IMR-90 (cell line): ENCODE measurements around the gene COX19. TPM values are rescaled to one million over a fixed set of nuclear protein-coding genes. Genes with fewer than 3 reads are reported as not detected.

Experiments used
- ATAC-seq: fragments of 200-7000 bp; cut with Tn5 transposase; 2 replicates; pipeline ENCODE4 v1.9.1; 2020; ENCODE audit warnings: low read depth, mild to moderate bottlenecking, moderate library complexity
- BruUV-seq: library from RNA; stranded (reverse); fragments of 400-500 nt; replicated peaks from 2 replicates; lab custom pipeline; 2021; lab: Mats Ljungman, UMichigan
- CTCF ChIA-PET: fragments of 300-600 bp; formaldehyde crosslinking; extraction: SDS; loops from one replicate; lab custom pipeline; 2021; ENCODE audit warnings: antibody characterized with exemption; lab: Yijun Ruan, JAX
- POLR2A ChIA-PET: fragments of 300-600 bp; sonication (Branson Sonifier 250); formaldehyde crosslinking; loops from one replicate; lab custom pipeline; 2022; ENCODE audit warnings: antibody characterized with exemption; ENCODE audit not compliant: unreplicated experiment; lab: Charles Lee
- DNase-seq: peaks from one replicate; pipeline ENCODE4 v3.0.0; 2013
- H2AFZ ChIP-seq: replicated peaks from 2 replicates; pipeline ENCODE3; 2013; ENCODE audit warnings: low read length, mild to moderate bottlenecking; ENCODE audit not compliant: poor library complexity
- H2AK5ac ChIP-seq: 2 replicates; pipeline ENCODE4 v1.6.1; 2013; ENCODE audit warnings: low read depth, low read length, inconsistent platforms
- H2AK9ac ChIP-seq: replicated peaks from 2 replicates; pipeline ENCODE3; 2013; ENCODE audit warnings: mild to moderate bottlenecking, low read depth, low read length, moderate library complexity; ENCODE audit not compliant: poor library complexity
- H2BK120ac ChIP-seq: 2 replicates; pipeline ENCODE4 v1.6.1; 2013; ENCODE audit warnings: low read depth, low read length, inconsistent platforms
- H2BK15ac ChIP-seq: 3 replicates; pipeline ENCODE4 v1.6.1; 2013; ENCODE audit warnings: low read depth, low read length, inconsistent platforms
- H2BK20ac ChIP-seq: 2 replicates; pipeline ENCODE4 v1.6.1; 2013; ENCODE audit warnings: low read depth, mild to moderate bottlenecking, inconsistent platforms, low read length, moderate library complexity
- H2BK5ac ChIP-seq: 2 replicates; pipeline ENCODE4 v1.6.1; 2013; ENCODE audit warnings: mild to moderate bottlenecking, low read depth, low read length, inconsistent platforms; ENCODE audit not compliant: poor library complexity, severe bottlenecking
- H3K14ac ChIP-seq: replicated peaks from 2 replicates; pipeline ENCODE4 v1.6.1; 2013; ENCODE audit warnings: low read depth, low read length, inconsistent platforms
- H3K18ac ChIP-seq: 2 replicates; pipeline ENCODE4 v1.6.1; 2013; ENCODE audit warnings: low read depth, low read length, control low read depth
- H3K23ac ChIP-seq: 2 replicates; pipeline ENCODE4 v1.6.1; 2013; ENCODE audit warnings: low read depth, low read length, inconsistent platforms
- H3K27ac ChIP-seq: 2 replicates; pipeline ENCODE4 v1.5.1; 2013; ENCODE audit warnings: mild to moderate bottlenecking, control low read depth, low read length; ENCODE audit not compliant: insufficient read depth
- H3K27me3 ChIP-seq: 2 replicates; pipeline ENCODE4 v1.6.1; 2013; ENCODE audit warnings: low read length; ENCODE audit not compliant: control insufficient read depth, insufficient read depth
- H3K36me3 ChIP-seq: 2 replicates; pipeline ENCODE4 v1.6.1; 2013; ENCODE audit warnings: low read length, mixed read lengths; ENCODE audit not compliant: control insufficient read depth, insufficient read depth
- H3K4ac ChIP-seq: 2 replicates; pipeline ENCODE4 v1.6.1; 2013; ENCODE audit warnings: low read depth, low read length, inconsistent platforms
- H3K4me1 ChIP-seq: 2 replicates; pipeline ENCODE4 v1.6.1; 2013; ENCODE audit warnings: low read length, mixed read lengths; ENCODE audit not compliant: control insufficient read depth, insufficient read depth
- H3K4me2 ChIP-seq: 2 replicates; pipeline ENCODE4 v1.6.1; 2013; ENCODE audit warnings: low read depth, mild to moderate bottlenecking, control low read depth, low read length, moderate library complexity
- H3K4me3 ChIP-seq: 2 replicates; pipeline ENCODE4 v1.5.1; 2013; ENCODE audit warnings: low read depth, mild to moderate bottlenecking, control low read depth, low read length, moderate library complexity; ENCODE audit not compliant: insufficient read depth
- H3K56ac ChIP-seq: 2 replicates; pipeline ENCODE4 v1.6.1; 2013; ENCODE audit warnings: low read length, inconsistent platforms; ENCODE audit not compliant: insufficient read depth; ENCODE audit errors: extremely low read depth
- H3K79me1 ChIP-seq, 2 experiments: 2 replicates each; pipeline ENCODE4 v1.6.1; 2013; ENCODE audit warnings: low read length in 2 of 2, inconsistent platforms in 1 of 2, low read depth in 1 of 2
- H3K9ac ChIP-seq: 2 replicates; pipeline ENCODE4 v1.6.1; 2013; ENCODE audit warnings: low read depth, low read length, control low read depth
- H3K9me1 ChIP-seq: 2 replicates; pipeline ENCODE4 v1.6.1; 2013; ENCODE audit warnings: low read length, inconsistent platforms; ENCODE audit not compliant: insufficient read depth
- H3K9me3 ChIP-seq: 2 replicates; pipeline ENCODE4 v1.6.1; 2013; ENCODE audit warnings: low read length; ENCODE audit not compliant: control insufficient read depth, insufficient read depth
- H4K20me1 ChIP-seq: 2 replicates; pipeline ENCODE4 v1.6.1; 2013; ENCODE audit warnings: low read length, inconsistent platforms; ENCODE audit not compliant: insufficient read depth
- H4K5ac ChIP-seq: 2 replicates; pipeline ENCODE4 v1.6.1; 2013; ENCODE audit warnings: mild to moderate bottlenecking, low read depth, low read length, control low read depth
- H4K8ac ChIP-seq, 2 experiments: 2 replicates each; pipeline ENCODE4 v1.6.1; 2013; ENCODE audit warnings: low read depth in 2 of 2, low read length in 2 of 2, control low read depth in 1 of 2, inconsistent platforms in 1 of 2
- H4K91ac ChIP-seq: 2 replicates; pipeline ENCODE4 v1.6.1; 2013; ENCODE audit warnings: low read depth, low read length, inconsistent platforms; ENCODE audit not compliant: insufficient read depth
- BHLHE40 ChIP-seq: fragments of 150-350 bp; IDR thresholded peaks from 2 replicates; pipeline ENCODE4 v1.6.1; 2016; ENCODE audit warnings: mild to moderate bottlenecking, low read depth, low read length
- FOS ChIP-seq: fragments of 150-350 bp; IDR thresholded peaks from 2 replicates; pipeline ENCODE4 v1.6.1; 2016; ENCODE audit warnings: low read depth, low read length
- MAZ ChIP-seq: IDR thresholded peaks from 2 replicates; pipeline ENCODE4 v1.6.1; 2012; ENCODE audit warnings: low read depth, mild to moderate bottlenecking, low read length, improper control_type of control experiment, moderate library complexity, borderline replicate concordance
- POLR2A ChIP-seq: IDR thresholded peaks from 2 replicates; pipeline ENCODE4 v1.6.1; 2012; ENCODE audit warnings: mild to moderate bottlenecking, low read depth, low read length
- RAD21 ChIP-seq: IDR thresholded peaks from 2 replicates; pipeline ENCODE4 v1.6.1; 2012; ENCODE audit warnings: low read length, improper control_type of control experiment
- WGBS, 2 experiments: methylation state at CpG; one replicate each; pipeline versions ENCODE4 v1.1.5 to v1.1.7; 2013; ENCODE audit warnings: missing lambda C conversion rate in 2 of 2; ENCODE audit not compliant: insufficient read length in 1 of 2; ENCODE audit errors: extremely low coverage in 2 of 2; 5-methylcytosine and 5-hydroxymethylcytosine counted together
- dilution Hi-C: fragments of 300-500 bp; cut with HindIII; formaldehyde crosslinking; loops from one replicate; pipeline ENCODE4 v1.14.3; 2018; ENCODE audit warnings: low sequenced_read_pairs; ENCODE audit not compliant: unreplicated experiment
- in situ Hi-C: fragments of 300-500 bp; cut with MboI; formaldehyde crosslinking; loops from 3 replicates; pipeline ENCODE4 v1.14.3; 2019; ENCODE audit warnings: low sequenced_read_pairs, inconsistent platforms, mixed read lengths
- intact Hi-C: fragments of 100-400 bp; cut with micrococcal nuclease; formaldehyde crosslinking; loops from 2 replicates; pipeline ENCODE4 v1.10.0; 2022
- polyA plus RNA-seq, 3 experiments: library from polyadenylated mRNA; depleted of rRNA; stranded (reverse); fragments of >200 nt; gene quantifications; 2 replicates each; pipeline ENCODE4 v1.2.3, GENCODE V29; 2012; ENCODE audit warnings: low replicate concordance in 1 of 3
- total RNA-seq: library from RNA; depleted of rRNA; stranded (reverse); fragments of >200 nt; gene quantifications from 2 replicates; pipeline ENCODE4 v1.2.3, GENCODE V29; 2012
- TF ChIP-seq, protein P1 (sequence below): fragments of 150-350 bp; IDR thresholded peaks from 2 replicates; pipeline ENCODE4 v1.6.1; 2016; ENCODE audit warnings: low read depth, mild to moderate bottlenecking, low read length, moderate library complexity, borderline replicate concordance
- TF ChIP-seq, protein P2 (sequence below): fragments of 150-350 bp; IDR thresholded peaks from 2 replicates; pipeline ENCODE4 v1.6.1; 2017; ENCODE audit warnings: mild to moderate bottlenecking, antibody characterized with exemption, low read length, low read depth
- TF ChIP-seq, protein P3 (sequence below): conservative IDR thresholded peaks from 2 replicates; pipeline ENCODE4 v1.5.1; 2012; ENCODE audit warnings: mild to moderate bottlenecking, low read depth, low read length, improper control_type of control experiment

The COX19 gene
- total and polyA plus RNA-seq, 2 of the 4 experiments (the other 2 are of a cell fraction): 3.9 to 7.3 TPM

DNA sequence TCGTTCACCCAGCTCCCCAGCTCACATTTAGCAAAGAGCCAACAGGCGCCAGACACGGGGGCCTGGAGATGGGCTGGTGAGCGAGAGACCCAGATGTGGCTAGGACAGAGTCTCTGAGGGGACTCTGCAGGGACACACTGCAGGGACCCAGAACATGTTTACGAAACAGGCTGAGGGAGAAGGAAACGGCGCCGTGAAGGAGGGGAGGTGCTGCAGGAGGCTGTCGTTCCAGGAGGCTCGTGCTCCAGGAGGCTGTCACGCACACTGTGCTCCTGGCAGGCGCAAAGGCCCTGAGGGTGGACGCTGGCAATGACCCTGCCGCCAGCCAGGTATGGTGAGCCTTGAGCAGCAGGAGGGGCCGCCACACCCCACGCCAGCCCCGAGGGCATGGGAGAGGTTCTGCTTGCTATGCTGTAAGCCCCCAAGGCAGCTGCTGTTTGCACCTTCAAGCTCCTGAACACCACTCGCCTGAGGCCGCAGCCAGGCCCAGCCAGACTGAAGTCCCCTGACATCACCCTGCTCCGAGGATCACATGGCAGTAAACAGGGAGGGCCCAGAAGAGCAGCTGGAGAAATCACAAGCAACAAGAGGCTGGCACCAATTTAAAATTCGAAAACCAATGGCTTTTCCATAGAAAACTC lies 48.2 kb downstream of the COX19 start:
- dilution Hi-C loops (no loop called here), intact Hi-C loops (no loop called here), in situ Hi-C loops (no loop called here)
- no peak overlapping the region for H2BK5ac ChIP-seq
- H2AFZ ChIP-seq: no peak overlapping the region
- H4K5ac ChIP-seq: no peak overlapping the region
- no peak overlapping the region for H2BK120ac ChIP-seq
- H2BK20ac ChIP-seq: no peak overlapping the region
- H3K4me2 ChIP-seq: no peak overlapping the region
- no peak overlapping the region for H2AK5ac ChIP-seq
- no peaks in the 10 kb centered on the region for H3K27me3 ChIP-seq
- H3K18ac ChIP-seq: no peak overlapping the region
- ChIA-PET CTCF (no interaction called here), POLR2A (no interaction called here)
- H2BK15ac ChIP-seq: no peak overlapping the region
- no peak overlapping the region for H3K56ac ChIP-seq
- H4K8ac ChIP-seq: no peak overlapping the region
- no TSS peak for BruUV-seq
- no peak overlapping the region for H3K27ac ChIP-seq
- H4K91ac ChIP-seq: no peak overlapping the region
- 79% methylated on average over 10 of the region's 21 CpGs; no CpG with 5 or more reads in 1 of the 2 experiments for WGBS, 2 experiments
- no peak overlapping the region for H2AK9ac ChIP-seq
- no peak overlapping the region for H3K9ac ChIP-seq
- H3K36me3 ChIP-seq: no peaks in the 10 kb centered on the region
- no peak for DNase-seq
- no peaks in the 10 kb centered on the region for H3K79me1 ChIP-seq
- H3K9me1 ChIP-seq: no peaks in the 10 kb centered on the region
- H3K9me3 ChIP-seq: no peaks in the 10 kb centered on the region
- H3K14ac ChIP-seq: no peak overlapping the region
- no peaks in the 10 kb centered on the region for H4K20me1 ChIP-seq
- ATAC-seq: no peak
- H3K23ac ChIP-seq: no peak overlapping the region
- TF ChIP-seq, protein P1, sequence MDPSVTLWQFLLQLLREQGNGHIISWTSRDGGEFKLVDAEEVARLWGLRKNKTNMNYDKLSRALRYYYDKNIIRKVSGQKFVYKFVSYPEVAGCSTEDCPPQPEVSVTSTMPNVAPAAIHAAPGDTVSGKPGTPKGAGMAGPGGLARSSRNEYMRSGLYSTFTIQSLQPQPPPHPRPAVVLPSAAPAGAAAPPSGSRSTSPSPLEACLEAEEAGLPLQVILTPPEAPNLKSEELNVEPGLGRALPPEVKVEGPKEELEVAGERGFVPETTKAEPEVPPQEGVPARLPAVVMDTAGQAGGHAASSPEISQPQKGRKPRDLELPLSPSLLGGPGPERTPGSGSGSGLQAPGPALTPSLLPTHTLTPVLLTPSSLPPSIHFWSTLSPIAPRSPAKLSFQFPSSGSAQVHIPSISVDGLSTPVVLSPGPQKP: no peak
- TF ChIP-seq FOS (no peak), BHLHE40 (no peak), POLR2A (no peak), RAD21 (no peak), MAZ (no peak)
- TF ChIP-seq, protein P2, sequence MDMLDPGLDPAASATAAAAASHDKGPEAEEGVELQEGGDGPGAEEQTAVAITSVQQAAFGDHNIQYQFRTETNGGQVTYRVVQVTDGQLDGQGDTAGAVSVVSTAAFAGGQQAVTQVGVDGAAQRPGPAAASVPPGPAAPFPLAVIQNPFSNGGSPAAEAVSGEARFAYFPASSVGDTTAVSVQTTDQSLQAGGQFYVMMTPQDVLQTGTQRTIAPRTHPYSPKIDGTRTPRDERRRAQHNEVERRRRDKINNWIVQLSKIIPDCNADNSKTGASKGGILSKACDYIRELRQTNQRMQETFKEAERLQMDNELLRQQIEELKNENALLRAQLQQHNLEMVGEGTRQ: no peak
- TF ChIP-seq, protein P3, sequence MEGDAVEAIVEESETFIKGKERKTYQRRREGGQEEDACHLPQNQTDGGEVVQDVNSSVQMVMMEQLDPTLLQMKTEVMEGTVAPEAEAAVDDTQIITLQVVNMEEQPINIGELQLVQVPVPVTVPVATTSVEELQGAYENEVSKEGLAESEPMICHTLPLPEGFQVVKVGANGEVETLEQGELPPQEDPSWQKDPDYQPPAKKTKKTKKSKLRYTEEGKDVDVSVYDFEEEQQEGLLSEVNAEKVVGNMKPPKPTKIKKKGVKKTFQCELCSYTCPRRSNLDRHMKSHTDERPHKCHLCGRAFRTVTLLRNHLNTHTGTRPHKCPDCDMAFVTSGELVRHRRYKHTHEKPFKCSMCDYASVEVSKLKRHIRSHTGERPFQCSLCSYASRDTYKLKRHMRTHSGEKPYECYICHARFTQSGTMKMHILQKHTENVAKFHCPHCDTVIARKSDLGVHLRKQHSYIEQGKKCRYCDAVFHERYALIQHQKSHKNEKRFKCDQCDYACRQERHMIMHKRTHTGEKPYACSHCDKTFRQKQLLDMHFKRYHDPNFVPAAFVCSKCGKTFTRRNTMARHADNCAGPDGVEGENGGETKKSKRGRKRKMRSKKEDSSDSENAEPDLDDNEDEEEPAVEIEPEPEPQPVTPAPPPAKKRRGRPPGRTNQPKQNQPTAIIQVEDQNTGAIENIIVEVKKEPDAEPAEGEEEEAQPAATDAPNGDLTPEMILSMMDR: no peak
- peaks cover 9% of the 10 kb centered on the region for H3K4me1 ChIP-seq
- H3K4me3 ChIP-seq: no peak overlapping the region
- H3K4ac ChIP-seq: no peak overlapping the region
